Heart right ventricle (tissue), 16 donors: Measurements from ENCODE around the gene AMZ1. TPM values are rescaled to one million over a fixed set of nuclear protein-coding genes. Genes with fewer than 3 reads are reported as not detected.

Experiments
- ATAC-seq, 8 donors: fragments of 200-7000 bp; cut with Tn5 transposase; one replicate each; pipeline ENCODE4 v1.9.1; 2020; ENCODE audit warnings: mild to moderate bottlenecking in 8 of 8, moderate library complexity in 8 of 8, moderate number of reproducible peaks in 1 of 8
- DNase-seq, 2 donors: peaks; one replicate each; pipeline ENCODE4 v3.0.0-alpha.2; 2020
- H3K27ac ChIP-seq, 10 donors: fragments of 200-600 bp; sonication (generic) in 2 of 10; one replicate each; pipeline versions ENCODE4 v1.5.0 to v1.8.0; 2020 to 2022; ENCODE audit warnings: mild to moderate bottlenecking in 3 of 10
- H3K27me3 ChIP-seq, 7 donors: fragments of 200-600 bp; one replicate each; pipeline ENCODE4 v1.8.0; 2021 to 2022; ENCODE audit warnings: mild to moderate bottlenecking in 2 of 7
- H3K36me3 ChIP-seq, 9 donors: fragments of 200-600 bp; sonication (generic) in 1 of 9; one replicate each; pipeline versions ENCODE4 v1.5.0 to v1.8.0; 2020 to 2022; ENCODE audit warnings: mild to moderate bottlenecking in 2 of 9
- H3K4me1 ChIP-seq, 9 donors: fragments of 200-600 bp; sonication (generic) in 1 of 9; one replicate each; pipeline versions ENCODE4 v1.5.0 to v1.8.0; 2020 to 2022; ENCODE audit warnings: mild to moderate bottlenecking in 4 of 9
- H3K4me3 ChIP-seq, 10 donors: fragments of 200-600 bp; sonication (generic) in 2 of 10; one replicate each; pipeline versions ENCODE4 v1.5.0 to v1.8.0; 2020 to 2022; ENCODE audit warnings: mild to moderate bottlenecking in 7 of 10, moderate library complexity in 2 of 10
- H3K9me3 ChIP-seq, 11 donors: fragments of 200-600 bp in 10 of 11; sonication (generic) in 2 of 11; one replicate each; pipeline versions ENCODE4 v1.5.0 to v1.8.0; 2013 to 2022; ENCODE audit warnings: mild to moderate bottlenecking in 2 of 11, control low read depth in 1 of 11, moderate library complexity in 1 of 11
- CTCF ChIP-seq, 9 donors: fragments of 200-600 bp; sonication (generic) in 2 of 9; IDR thresholded peaks; one replicate each; pipeline versions ENCODE4 v1.5.0 to v1.8.0; 2021 to 2022; ENCODE audit warnings: antibody characterized with exemption in 9 of 9, mild to moderate bottlenecking in 5 of 9, moderate library complexity in 1 of 9
- WGBS, 2 donors: extraction: QIAGEN DNeasy Blood & Tissue Kit; methylation state at CpG; one replicate each; pipeline ENCODE4 v1.1.7; 2013; ENCODE audit warnings: inconsistent platforms in 1 of 2; 5-methylcytosine and 5-hydroxymethylcytosine counted together
- intact Hi-C, 10 donors: fragments of 100-400 bp; cut with DNase I; formaldehyde crosslinking; loops; one replicate each; pipeline versions ENCODE4 v1.11.1 to v1.14.2; 2022
- polyA plus RNA-seq, 2 donors: library from polyadenylated mRNA; stranded (reverse); fragments of 200-250 nt; gene quantifications; one replicate each; pipeline ENCODE4 v1.2.3, GENCODE V29; 2013
- total RNA-seq, 10 donors: library from RNA; stranded (reverse); fragmentation: NEBNext Ultra II Directional in 3 of 10; extraction: Animal tissue kit (Norgen Biotek cat#: 25700) in 3 of 10; gene quantifications; one replicate each; pipeline versions ENCODE4 v1.2.1 to v1.2.4, GENCODE V29; 2021 to 2023
- donor health status: Arrhythmogenic right ventricular cardiomyopathy.
- donor health status: ischemic (EF 13 %, LVEDD 7.1; RV severe dilation, severe dysfunction).
- donor health status: healthy with polysubstance abuse.
- donor health status: DM: no; HTN: yes; CAD: no.
- donor health status: DM: no; HTN: no; CAD: no.
- donor health status: ischemic (EF 25% LVEDD 6.9; RV normal size, moderate dysfunction).
- donor health status: ischemic (EF 25% LVEDD 5.7; RV mildly dilated, moderate dysfunction).
- donor health status: healthy.
- donor health status: DM: yes; HTN: yes; CAD: no.
- donor health status: Ischemic cardiomyopathy.
- donor health status: ischemic (EF 35%, LVEDD 5.7; RV mildly dilated, moderate dysfunction).
- donor health status: nonischemic (EF 11% LVEDD 7.7; RV severe dilation, severe dysfunction).
- donor health status: DM: yes; HTN: yes; CAD: no.
- donor health status: PGD.
- donor health status: ischemic (EF 29% LVEDD 5.4; RV normal size, mild dysfunction).
- donor health status: nonischemic (EF 23%, LVEDD 6.1; RV moderate dilation, normal function).

Gene AMZ1
- total and polyA plus RNA-seq, 12 donors = 0.04 to 0.11 (median 0.07) TPM; not detected in 4

GRCh38 chr7:2662273-2663120, 25.5 kb upstream of the AMZ1 start:
- H3K27me3 ChIP-seq = no peaks in the 10 kb centered on the region
- H3K4me3 ChIP-seq = no peak overlapping the region
- ATAC-seq (peak in 4 of 8 donors; percentile 1 to 4 (median 1)), DNase-seq (no peak)
- peaks cover 0 to 5% (median 0%) of the 10 kb centered on the region in 11 donors for H3K9me3 ChIP-seq
- peaks cover 8 to 36% (median 26%) of the 10 kb centered on the region in 9 donors for H3K4me1 ChIP-seq
- WGBS, 2 donors = 71 to 75% methylated on average over 33 of the region's 33 CpGs
- peaks cover 0 to 55% (median 5%) of the 10 kb centered on the region in 9 donors for H3K36me3 ChIP-seq
- intact Hi-C loops = loop anchor here in 1 of 10 donors (10.0 kb wide), 1 partner anchor 88 kb away; no protein-coding TSS in a partner anchor
- no peak for TF ChIP-seq CTCF (IDR thresholded peaks at IDR 0.05)
- H3K27ac ChIP-seq = peak overlapping the region in 5 of 10 donors; percentile 25 to 68 (median 29)

GRCh38 chr7:2663121-2663886, 24.7 kb upstream of the AMZ1 start:
- Histone ChIP-seq H3K36me3 (peaks cover 0 to 47% (median 4%) of the 10 kb centered on the region in 9 donors), H3K27ac (peak overlapping the region in 6 of 10 donors; percentile 25 to 68 (median 29)), H3K27me3 (peaks cover 0 to 3% (median 0%) of the 10 kb centered on the region in 7 donors), H3K9me3 (peaks cover 0 to 5% (median 0%) of the 10 kb centered on the region in 11 donors), H3K4me3 (no peak overlapping the region), H3K4me1 (peaks cover 8 to 36% (median 26%) of the 10 kb centered on the region in 9 donors)
- TF ChIP-seq CTCF (IDR thresholded peaks at IDR 0.05) = no peak
- ATAC-seq (peak; percentile 20 to 68 (median 59)), DNase-seq (peak in 1 of 2 donors; percentile 58)
- WGBS, 2 donors = 45 to 49% methylated on average over 30 of the region's 30 CpGs
- intact Hi-C loops = loop anchor here in 1 of 10 donors (10.0 kb wide), 1 partner anchor 89 kb away; no protein-coding TSS in a partner anchor

GRCh38 chr7:2663960-2664359, 24.0 kb upstream of the AMZ1 start:
- Histone ChIP-seq H3K27ac (peak overlapping the region in 3 of 10 donors; percentile 26 to 68 (median 29)), H3K4me3 (no peak overlapping the region), H3K36me3 (peaks cover 0 to 40% (median 0%) of the 10 kb centered on the region in 9 donors), H3K4me1 (peaks cover 8 to 36% (median 26%) of the 10 kb centered on the region in 9 donors), H3K9me3 (peaks cover 0 to 5% (median 0%) of the 10 kb centered on the region in 11 donors), H3K27me3 (peaks cover 0 to 3% (median 0%) of the 10 kb centered on the region in 7 donors)
- no peak for DNase-seq
- intact Hi-C loops = loop anchor here in 1 of 10 donors (10.0 kb wide), 1 partner anchor 89 kb away; no protein-coding TSS in a partner anchor
- no peak for TF ChIP-seq CTCF (IDR thresholded peaks at IDR 0.05)
- WGBS, 2 donors = 62 to 74% methylated on average over 4 of the region's 4 CpGs
- no peak for ATAC-seq

- Histone ChIP-seq H3K4me1 (peaks cover 8 to 36% (median 26%) of the 10 kb centered on the region in 9 donors), H3K27me3 (peaks cover 0 to 10% (median 8%) of the 10 kb centered on the region in 7 donors), H3K4me3 (no peak overlapping the region), H3K36me3 (peaks cover 0 to 26% (median 0%) of the 10 kb centered on the region in 9 donors), H3K27ac (no peak overlapping the region), H3K9me3 (peaks cover 0 to 5% (median 0%) of the 10 kb centered on the region in 11 donors)
- intact Hi-C loops = loop anchor here in 2 of 10 donors (5.0 to 10.0 kb wide), 2 partner anchors 91 to 93 kb away; no protein-coding TSS in a partner anchor
- ATAC-seq = no peak
- no peak for DNase-seq
- TF ChIP-seq CTCF (IDR thresholded peaks at IDR 0.05) = no peak
- WGBS, 2 donors = 50 to 56% methylated on average over 33 of the region's 33 CpGs
Observed at GRCh38 chr7:2665359-2665791, 22.6 kb upstream of the AMZ1 start.
